NB4 (cell line): ENCODE measurements around the gene RPS6KL1.

Source experiments
- MAX ChIP-seq: IDR thresholded peaks from 2 replicates; pipeline ENCODE4 v1.6.1; 2011; ENCODE audit warnings: low read depth, low read length
- MYC ChIP-seq: IDR thresholded peaks from 2 replicates; pipeline ENCODE4 v1.6.1; 2011; ENCODE audit warnings: low read depth, low read length
- POLR2A ChIP-seq: IDR thresholded peaks from 2 replicates; pipeline ENCODE4 v1.6.1; 2011; ENCODE audit warnings: mild to moderate bottlenecking; ENCODE audit not compliant: insufficient read length; ENCODE audit errors: extremely low read depth
- TF ChIP-seq, protein P1 (sequence below): IDR thresholded peaks from one replicate; pipeline ENCODE4 v1.5.1; 2012; ENCODE audit warnings: low read depth, low read length

DNA sequence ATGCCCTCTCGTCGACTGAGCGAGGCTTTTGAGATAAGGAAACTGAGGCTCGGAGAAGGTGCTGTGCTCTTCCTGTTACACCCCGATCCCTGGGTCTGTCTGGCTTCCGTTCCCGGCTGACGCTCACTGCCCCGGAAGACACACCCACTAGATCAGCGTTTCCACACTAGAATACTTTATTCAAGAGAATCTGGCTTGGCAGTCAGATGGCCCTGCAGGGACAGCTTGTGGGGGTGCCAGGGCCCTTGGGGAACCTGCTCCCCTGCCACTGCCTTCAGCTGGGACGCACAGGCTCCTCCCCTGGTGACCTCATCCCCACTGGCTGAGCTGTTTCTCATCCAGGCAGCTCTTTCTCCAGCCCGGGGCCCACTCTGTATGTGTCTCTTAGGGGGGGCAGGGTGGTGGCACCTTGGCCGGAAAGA is 18.6 kb upstream of the RPS6KL1 start:
- TF ChIP-seq POLR2A (no peak), MAX (peak; percentile 17; the same call in 1 of the 2 replicates), MYC (no peak)
- TF ChIP-seq, protein P1, sequence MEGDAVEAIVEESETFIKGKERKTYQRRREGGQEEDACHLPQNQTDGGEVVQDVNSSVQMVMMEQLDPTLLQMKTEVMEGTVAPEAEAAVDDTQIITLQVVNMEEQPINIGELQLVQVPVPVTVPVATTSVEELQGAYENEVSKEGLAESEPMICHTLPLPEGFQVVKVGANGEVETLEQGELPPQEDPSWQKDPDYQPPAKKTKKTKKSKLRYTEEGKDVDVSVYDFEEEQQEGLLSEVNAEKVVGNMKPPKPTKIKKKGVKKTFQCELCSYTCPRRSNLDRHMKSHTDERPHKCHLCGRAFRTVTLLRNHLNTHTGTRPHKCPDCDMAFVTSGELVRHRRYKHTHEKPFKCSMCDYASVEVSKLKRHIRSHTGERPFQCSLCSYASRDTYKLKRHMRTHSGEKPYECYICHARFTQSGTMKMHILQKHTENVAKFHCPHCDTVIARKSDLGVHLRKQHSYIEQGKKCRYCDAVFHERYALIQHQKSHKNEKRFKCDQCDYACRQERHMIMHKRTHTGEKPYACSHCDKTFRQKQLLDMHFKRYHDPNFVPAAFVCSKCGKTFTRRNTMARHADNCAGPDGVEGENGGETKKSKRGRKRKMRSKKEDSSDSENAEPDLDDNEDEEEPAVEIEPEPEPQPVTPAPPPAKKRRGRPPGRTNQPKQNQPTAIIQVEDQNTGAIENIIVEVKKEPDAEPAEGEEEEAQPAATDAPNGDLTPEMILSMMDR: no peak
